SKM-1 treated with dmso at 0.1 percent for 144 hours (cell line): Measurements from ENCODE around the gene CCDC9.

Experiments
- DNase-seq: peaks from one replicate; lab custom pipeline; 2025; ENCODE audit not compliant: unreplicated experiment; lab: John Stamatoyannopoulos, UW

CCDC9 gene

DNA sequence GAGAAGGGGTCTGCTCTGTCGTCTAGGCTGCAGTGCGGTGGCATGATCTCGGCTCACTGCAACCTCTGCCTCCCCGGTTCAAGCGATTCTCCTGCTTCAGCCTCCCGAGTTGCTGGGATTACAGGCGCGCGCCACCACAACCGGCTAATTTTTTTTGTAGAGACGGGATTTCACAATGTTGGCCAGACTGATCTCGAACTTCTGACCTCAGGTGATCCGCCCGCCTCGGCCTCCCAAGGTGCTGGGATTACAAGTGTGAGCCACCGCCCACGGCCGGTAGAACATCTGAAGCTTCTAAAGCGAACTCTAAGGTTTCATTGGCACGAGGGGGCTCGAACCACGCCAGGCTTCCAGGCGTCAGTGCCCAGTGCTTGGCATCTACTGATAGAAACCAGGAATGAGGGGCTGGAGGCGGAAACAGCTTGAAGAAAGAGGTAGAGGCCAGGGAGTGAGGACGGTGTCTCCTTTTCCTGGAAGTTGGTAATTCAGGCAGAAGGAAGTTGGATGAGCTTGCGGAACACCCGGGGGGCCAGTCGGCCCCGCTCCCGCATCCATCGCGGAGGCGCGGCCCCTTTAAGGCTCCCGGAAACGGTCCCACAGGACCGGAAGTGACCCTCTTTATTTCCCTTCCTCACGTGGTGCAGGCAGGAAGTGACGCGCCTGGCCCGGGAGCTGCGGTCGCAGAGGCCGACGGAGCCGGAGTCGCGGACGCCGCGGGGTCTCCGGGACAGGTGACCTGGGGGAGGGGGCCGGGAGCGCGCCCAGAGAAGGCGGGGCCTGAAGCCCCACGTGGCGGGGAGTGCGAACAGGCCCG, at the start of gene CCDC9:
Gene CCDC9 (plus strand): TSS at position 647 of the 814 bp plus-strand sequence. CDS start 1,876 bp downstream, outside the sequence.
- peak; percentile 77 for DNase-seq

- DNase-seq = no peak
Observed at GRCh38 chr19:47209319-47210179, 46.8 kb upstream of the CCDC9 start.

DNA sequence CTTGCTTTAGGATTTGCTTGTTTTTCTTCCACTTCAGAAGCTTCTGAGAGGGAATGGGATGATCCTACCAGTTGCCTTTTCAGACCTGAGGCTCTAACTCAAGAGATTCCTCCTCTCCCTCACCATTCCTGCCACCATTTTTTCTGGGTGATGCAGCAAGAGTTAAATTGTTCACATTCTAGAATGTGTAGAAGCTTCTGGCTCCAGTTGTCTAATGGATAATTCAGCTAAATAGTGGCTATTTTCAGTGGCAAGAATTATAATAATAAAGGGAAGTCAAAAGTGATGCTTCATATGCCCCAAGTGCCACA, 46.2 kb upstream of the CCDC9 start:
- DNase-seq = no peak

DNA sequence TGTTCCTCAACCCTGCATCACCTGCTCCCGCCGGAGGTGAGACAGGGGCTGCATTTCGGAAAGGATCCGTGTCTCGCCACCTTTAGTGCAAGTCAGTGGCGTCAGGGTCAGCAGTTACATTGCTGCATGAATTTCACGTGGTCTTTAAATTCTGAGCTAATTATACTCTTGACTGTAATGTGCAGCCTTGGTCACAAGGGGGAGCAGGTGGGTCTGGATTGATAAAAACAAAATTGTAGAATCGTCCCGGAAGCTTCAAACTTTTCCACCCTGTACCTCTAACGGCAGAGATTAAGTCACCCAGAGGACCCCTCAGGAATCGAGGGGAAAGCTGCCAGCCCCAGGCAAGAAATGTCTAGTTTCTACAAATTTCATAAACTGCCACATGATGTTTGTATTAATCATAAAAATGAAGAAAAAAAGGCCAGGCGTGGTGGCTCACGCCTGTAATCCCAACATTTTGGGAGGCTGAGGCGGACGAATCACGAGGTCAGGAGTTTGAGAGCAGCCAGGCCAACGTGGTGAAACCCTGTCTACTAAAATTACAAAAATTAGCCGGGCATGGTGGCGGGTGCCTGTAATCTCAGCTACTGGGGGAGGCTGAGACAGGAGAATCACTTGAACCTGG, 45.5 kb upstream of the CCDC9 start:
- DNase-seq = peak; percentile 34

- no peak for DNase-seq
Observed at GRCh38 chr19:47215581-47215980, 40.7 kb upstream of the CCDC9 start.

GRCh38 chr19:47221080-47221841, 35.1 kb upstream of the CCDC9 start:
- DNase-seq = no peak

DNA sequence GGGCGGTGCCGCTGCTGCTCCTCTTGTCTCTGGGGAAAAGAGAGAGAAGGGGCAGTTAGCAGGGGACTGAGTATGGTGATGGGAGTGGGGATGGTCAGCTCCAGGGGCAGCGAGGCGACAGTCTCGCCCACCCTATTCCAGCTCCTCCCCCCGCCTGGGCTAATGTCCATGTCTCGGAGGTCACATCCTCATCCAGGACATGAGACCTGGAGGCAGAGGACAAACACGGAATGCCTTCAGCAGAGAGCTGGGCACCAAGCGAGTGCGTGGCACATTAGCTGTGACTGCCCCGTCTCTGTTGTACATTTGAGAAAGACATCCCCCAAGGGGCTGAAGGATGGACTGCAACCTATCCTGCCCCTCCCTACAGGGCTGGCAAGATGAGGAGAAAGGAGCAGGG, 34.4 kb upstream of the CCDC9 start:
- DNase-seq = no peak

DNA sequence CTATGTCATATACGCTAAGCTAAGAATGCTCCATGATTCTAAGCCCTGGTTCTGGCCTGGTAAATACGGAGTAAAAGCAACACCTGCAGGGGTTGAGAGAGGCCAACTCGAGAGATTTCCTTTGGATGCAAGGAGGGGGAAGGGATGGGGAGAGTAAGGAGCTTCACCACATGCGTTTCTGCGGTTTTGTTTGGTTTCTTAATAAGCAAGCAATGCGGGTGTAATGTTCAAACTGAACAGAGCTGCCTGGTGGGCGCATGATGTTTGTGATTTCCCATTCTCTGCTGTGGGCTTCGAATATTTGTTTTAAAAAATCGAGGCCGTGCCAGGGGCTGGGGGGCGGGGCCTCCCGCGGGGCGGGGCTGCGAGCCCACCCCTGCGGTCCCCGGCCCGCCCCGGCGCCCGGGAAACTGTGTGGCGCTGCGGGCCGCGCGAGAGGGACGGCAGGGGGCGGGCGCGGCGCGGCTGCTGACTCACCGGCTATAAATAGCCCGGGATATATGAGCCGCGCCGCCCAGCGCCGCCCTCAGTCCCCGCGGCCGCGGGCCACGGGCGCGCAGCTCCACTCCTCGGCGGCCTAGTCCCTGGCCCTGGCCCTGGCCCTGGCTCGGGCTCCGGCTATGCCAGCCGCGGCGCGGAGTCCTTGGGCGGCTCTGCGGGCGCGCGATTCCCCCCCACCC, 30.4 kb upstream of the CCDC9 start:
- peak; percentile 46 for DNase-seq

DNA sequence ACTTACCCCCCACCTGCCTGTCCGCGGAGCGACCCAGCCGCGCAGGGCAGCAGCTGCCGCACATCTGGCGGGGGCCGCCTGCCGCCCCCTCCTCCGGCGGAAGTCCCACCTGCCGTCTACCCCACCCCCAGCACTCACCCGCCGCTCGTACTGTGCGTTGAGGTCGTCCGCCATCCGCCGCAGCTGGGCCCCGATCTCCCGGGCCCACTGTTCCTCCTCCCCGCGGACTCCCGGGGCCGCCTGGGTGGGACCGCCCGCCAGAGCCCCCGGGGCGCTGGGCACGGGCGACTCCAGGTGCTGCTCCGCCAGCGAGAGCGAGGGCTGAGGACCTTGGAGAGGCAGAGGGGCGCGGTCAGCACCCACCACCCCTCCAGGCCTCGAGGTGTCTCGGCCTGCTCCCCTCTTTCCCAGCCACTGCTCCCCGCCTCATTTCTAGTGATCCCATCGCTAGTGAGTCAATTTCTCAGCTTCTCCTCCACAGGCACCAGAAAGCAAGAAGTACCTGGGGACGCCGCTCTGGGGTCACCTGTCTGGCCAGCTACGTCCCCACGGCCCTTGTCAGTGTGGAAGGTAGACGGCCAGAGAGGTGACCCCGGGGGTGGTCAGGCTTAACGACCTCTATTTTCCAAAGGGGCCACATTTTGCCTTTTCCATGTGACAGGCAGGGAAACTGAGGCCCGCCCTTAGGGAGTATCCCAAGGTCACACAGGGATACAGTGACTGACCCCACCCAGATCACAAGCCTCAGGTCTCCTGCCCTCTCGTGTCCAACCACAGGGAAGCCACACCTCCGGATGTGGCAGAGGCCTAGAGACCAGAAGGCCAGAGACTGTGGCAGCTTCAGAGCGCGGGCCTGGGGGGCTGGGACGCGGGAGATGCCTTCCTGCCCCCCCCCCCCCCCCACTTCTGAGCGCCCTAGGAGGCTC, 29.6 kb upstream of the CCDC9 start:
- DNase-seq = peak; percentile 60

- peak; percentile 43 for DNase-seq
Observed at GRCh38 chr19:47227352-47228167, 28.8 kb upstream of the CCDC9 start.

GRCh38 chr19:47228168-47228936, 28.0 kb upstream of the CCDC9 start:
- DNase-seq = no peak

- DNase-seq = no peak
Observed at GRCh38 chr19:47228937-47229675, 27.2 kb upstream of the CCDC9 start.

DNA sequence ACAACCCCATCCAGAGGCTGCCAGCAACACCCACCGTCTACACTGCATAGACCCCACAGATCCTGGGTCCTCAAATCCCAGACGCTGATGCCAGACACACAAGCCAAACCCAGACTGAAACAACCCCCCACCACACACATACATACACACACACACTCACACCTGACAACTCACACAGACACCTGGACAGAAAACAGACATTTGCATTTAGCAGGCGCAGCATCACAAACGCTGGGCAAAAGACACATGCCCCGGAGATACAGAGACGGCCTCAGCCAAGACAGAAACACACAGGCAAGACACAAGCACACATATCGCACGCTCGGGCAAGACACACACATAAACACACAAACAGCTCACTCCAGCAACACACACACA, 26.7 kb upstream of the CCDC9 start:
- no peak for DNase-seq

DNA sequence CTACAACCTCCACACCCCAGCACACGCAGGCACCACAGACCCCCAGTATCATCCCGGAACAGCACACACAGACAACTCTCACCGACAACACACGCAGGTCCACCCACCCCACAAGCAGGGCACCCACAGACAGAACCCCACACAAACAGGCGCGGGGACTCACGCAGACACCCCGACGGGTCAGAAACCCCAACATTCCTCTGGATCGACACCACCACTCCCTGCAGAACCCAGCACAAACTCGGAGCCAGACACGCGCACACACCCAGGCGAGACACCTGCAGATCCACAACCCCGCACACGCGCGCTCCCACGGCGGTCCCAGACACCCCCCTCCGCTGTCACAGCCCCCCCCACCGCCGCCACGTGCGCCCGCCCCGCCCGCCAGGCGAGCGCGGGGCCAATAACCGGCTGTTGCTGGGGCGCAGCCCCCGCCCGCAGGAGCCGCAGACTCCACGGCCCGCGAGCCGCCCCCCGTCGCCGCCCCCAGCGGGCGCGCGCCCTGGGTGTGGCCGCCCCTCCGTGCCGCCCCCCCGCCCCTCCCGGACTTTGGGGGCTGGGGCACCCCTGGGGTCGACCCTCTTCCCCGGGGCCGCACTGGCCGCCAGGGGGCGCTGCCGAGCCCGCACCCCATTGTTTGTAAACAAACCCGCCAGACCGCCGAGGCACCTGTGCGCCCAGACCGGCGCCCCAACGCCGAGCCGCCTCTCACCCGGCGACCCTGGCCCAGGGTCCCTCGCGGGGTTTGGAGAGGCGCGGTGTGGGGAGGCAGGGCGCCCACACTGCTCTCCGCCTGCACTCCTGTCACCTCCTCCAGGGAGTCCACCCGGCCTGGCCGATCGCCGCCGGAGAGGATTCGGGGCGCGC, 26.0 kb upstream of the CCDC9 start:
- DNase-seq = no peak

- DNase-seq = no peak
Observed at GRCh38 chr19:47230921-47231214, 25.5 kb upstream of the CCDC9 start, which contains the start of gene BBC3. BBC3 (minus strand) TSS chr19:47231199; CDS start chr19:47228431, 2,768 bp downstream.
